PFSK-1 (cell line): ENCODE results near the gene ANO9.

Experiments used
- FOXP2 ChIP-seq: optimal IDR thresholded peaks from 2 replicates; pipeline ENCODE3; 2011; ENCODE audit warnings: borderline replicate concordance, control low read depth, inconsistent platforms; ENCODE audit not compliant: insufficient read depth; ENCODE audit errors: extremely low read length, extremely low read depth
- POLR2AphosphoS5 ChIP-seq: IDR thresholded peaks from 2 replicates; pipeline ENCODE4 v1.6.1; 2012; ENCODE audit warnings: low read depth, mild to moderate bottlenecking, control low read depth, low read length, moderate library complexity
- REST ChIP-seq, 2 experiments: IDR thresholded peaks; 2 replicates each; pipeline versions ENCODE4 v1.6.1 to v1.8.0; 2011 to 2012; ENCODE audit warnings: low read depth in 2 of 2, low read length in 2 of 2, control low read depth in 1 of 2, inconsistent platforms in 1 of 2, mild to moderate bottlenecking in 1 of 2, moderate library complexity in 1 of 2; ENCODE audit not compliant: insufficient read depth in 1 of 2
- SIN3A ChIP-seq: IDR thresholded peaks from 2 replicates; pipeline ENCODE4 v1.6.1; 2012; ENCODE audit warnings: mild to moderate bottlenecking, low read length, moderate library complexity, borderline replicate concordance; ENCODE audit not compliant: insufficient read depth
- TAF1 ChIP-seq: IDR thresholded peaks from 2 replicates; pipeline ENCODE4 v1.6.1; 2012; ENCODE audit warnings: low read length, control low read depth, borderline replicate concordance; ENCODE audit not compliant: insufficient read depth

Gene ANO9

GRCh38 chr11:434496-434895 lies 7.3 kb downstream of the ANO9 start:
- no peak for TF ChIP-seq REST (IDR thresholded peaks at IDR 0.05; ENCODE audit: insufficient read depth in 1 of 2, low read depth in 2 of 2, low read length in 2 of 2)
- TF ChIP-seq FOXP2, result no peak
- TF ChIP-seq TAF1, result no peak
- no peak for TF ChIP-seq POLR2AphosphoS5
- no peak for TF ChIP-seq SIN3A

- TF ChIP-seq TAF1 (no peak), FOXP2 (no peak), POLR2AphosphoS5 (no peak), REST (IDR thresholded peaks at IDR 0.05; ENCODE audit: insufficient read depth in 1 of 2, low read depth in 2 of 2, low read length in 2 of 2) (no peak), SIN3A (no peak)
Observed at GRCh38 chr11:433641-434040, 8.2 kb downstream of the ANO9 start.

- TF ChIP-seq FOXP2 (no peak), POLR2AphosphoS5 (no peak), REST (IDR thresholded peaks at IDR 0.05; ENCODE audit: insufficient read depth in 1 of 2, low read depth in 2 of 2, low read length in 2 of 2) (no peak)
Observed at GRCh38 chr11:433111-433510, 8.7 kb downstream of the ANO9 start.

- TF ChIP-seq POLR2AphosphoS5 (no peak), FOXP2 (no peak), TAF1 (no peak), SIN3A (no peak), REST (IDR thresholded peaks at IDR 0.05; ENCODE audit: insufficient read depth in 1 of 2, low read depth in 2 of 2, low read length in 2 of 2) (no peak)
Observed at GRCh38 chr11:432501-433100, 9.2 kb downstream of the ANO9 start.

- TF ChIP-seq FOXP2, result no peak
- no peak for TF ChIP-seq TAF1
- no peak for TF ChIP-seq POLR2AphosphoS5
- TF ChIP-seq REST (IDR thresholded peaks at IDR 0.05; ENCODE audit: insufficient read depth in 1 of 2, low read depth in 2 of 2, low read length in 2 of 2), result no peak
- no peak for TF ChIP-seq SIN3A
Observed at GRCh38 chr11:431921-432320, 9.9 kb downstream of the ANO9 start.
